PFSK-1 (cell line): ENCODE measurements around the gene ADAMTS3.

Experiments used
- FOXP2 ChIP-seq: optimal IDR thresholded peaks from 2 replicates; pipeline ENCODE3; 2011; ENCODE audit warnings: borderline replicate concordance, control low read depth, inconsistent platforms; ENCODE audit not compliant: insufficient read depth; ENCODE audit errors: extremely low read length, extremely low read depth
- POLR2AphosphoS5 ChIP-seq: IDR thresholded peaks from 2 replicates; pipeline ENCODE4 v1.6.1; 2012; ENCODE audit warnings: low read depth, mild to moderate bottlenecking, control low read depth, low read length, moderate library complexity
- SIN3A ChIP-seq: IDR thresholded peaks from 2 replicates; pipeline ENCODE4 v1.6.1; 2012; ENCODE audit warnings: mild to moderate bottlenecking, low read length, moderate library complexity, borderline replicate concordance; ENCODE audit not compliant: insufficient read depth
- TAF1 ChIP-seq: IDR thresholded peaks from 2 replicates; pipeline ENCODE4 v1.6.1; 2012; ENCODE audit warnings: low read length, control low read depth, borderline replicate concordance; ENCODE audit not compliant: insufficient read depth
- TF ChIP-seq, protein P1 (sequence below), 2 experiments: IDR thresholded peaks; 2 replicates each; pipeline versions ENCODE4 v1.6.1 to v1.8.0; 2011 to 2012; ENCODE audit warnings: low read depth in 2 of 2, low read length in 2 of 2, control low read depth in 1 of 2, inconsistent platforms in 1 of 2, mild to moderate bottlenecking in 1 of 2, moderate library complexity in 1 of 2; ENCODE audit not compliant: insufficient read depth in 1 of 2

The ADAMTS3 gene

DNA sequence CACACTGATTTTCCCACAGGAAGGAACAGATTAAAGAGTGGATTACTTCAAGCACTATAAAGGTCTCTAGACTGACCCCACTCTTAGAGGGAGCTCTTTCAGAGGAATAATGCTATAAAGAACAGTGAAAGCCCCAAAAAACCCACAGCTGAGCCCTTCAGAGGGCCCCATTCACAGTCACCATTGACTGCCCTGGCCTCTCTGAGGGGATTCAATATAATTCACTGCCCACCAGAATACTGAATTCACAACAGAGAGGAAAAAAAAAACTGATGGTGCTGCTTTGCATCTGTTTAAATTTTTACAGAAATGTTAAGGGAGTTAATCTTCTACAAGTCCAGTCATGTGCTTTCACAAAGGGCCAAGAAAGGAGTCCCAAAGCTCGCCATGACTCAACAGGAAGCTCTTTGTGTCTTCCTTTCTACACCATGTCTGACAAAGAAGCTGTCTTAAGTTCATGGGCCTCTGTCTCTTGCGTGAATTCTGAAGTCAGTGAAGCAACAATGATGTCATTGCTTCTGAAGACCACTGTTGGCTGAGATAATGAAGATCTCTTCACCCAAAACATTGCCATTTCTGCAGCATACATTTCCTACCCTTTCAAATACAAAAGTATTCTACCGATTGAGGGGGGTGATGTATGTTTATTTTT is 174.9 kb downstream of the ADAMTS3 start:
- TF ChIP-seq, protein P1, sequence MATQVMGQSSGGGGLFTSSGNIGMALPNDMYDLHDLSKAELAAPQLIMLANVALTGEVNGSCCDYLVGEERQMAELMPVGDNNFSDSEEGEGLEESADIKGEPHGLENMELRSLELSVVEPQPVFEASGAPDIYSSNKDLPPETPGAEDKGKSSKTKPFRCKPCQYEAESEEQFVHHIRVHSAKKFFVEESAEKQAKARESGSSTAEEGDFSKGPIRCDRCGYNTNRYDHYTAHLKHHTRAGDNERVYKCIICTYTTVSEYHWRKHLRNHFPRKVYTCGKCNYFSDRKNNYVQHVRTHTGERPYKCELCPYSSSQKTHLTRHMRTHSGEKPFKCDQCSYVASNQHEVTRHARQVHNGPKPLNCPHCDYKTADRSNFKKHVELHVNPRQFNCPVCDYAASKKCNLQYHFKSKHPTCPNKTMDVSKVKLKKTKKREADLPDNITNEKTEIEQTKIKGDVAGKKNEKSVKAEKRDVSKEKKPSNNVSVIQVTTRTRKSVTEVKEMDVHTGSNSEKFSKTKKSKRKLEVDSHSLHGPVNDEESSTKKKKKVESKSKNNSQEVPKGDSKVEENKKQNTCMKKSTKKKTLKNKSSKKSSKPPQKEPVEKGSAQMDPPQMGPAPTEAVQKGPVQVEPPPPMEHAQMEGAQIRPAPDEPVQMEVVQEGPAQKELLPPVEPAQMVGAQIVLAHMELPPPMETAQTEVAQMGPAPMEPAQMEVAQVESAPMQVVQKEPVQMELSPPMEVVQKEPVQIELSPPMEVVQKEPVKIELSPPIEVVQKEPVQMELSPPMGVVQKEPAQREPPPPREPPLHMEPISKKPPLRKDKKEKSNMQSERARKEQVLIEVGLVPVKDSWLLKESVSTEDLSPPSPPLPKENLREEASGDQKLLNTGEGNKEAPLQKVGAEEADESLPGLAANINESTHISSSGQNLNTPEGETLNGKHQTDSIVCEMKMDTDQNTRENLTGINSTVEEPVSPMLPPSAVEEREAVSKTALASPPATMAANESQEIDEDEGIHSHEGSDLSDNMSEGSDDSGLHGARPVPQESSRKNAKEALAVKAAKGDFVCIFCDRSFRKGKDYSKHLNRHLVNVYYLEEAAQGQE (IDR thresholded peaks at IDR 0.05; ENCODE audit: insufficient read depth in 1 of 2, low read depth in 2 of 2, low read length in 2 of 2), result no peak
- no peak for TF ChIP-seq POLR2AphosphoS5
- no peak for TF ChIP-seq FOXP2

DNA sequence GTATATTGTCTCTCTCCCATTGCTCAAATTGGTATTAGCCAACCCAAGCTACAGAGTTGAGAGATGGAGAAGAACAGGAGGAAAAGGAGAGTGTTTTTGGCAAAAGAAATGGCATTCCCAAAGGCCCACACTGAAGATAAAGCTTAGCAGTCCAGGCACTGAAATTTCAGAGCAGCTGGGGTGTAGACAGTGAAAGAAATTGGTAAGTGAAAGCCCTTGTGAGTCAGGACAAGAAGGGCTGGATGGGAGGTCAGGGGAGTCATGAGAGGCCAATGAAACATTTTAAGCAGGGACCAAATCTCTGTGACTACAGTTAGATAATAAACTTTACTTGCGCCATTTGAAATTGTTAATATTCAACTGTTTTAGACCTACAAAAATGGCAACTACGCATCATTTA is 177.7 kb downstream of the ADAMTS3 start:
- TF ChIP-seq, protein P1 (IDR thresholded peaks at IDR 0.05; ENCODE audit: insufficient read depth in 1 of 2, low read depth in 2 of 2, low read length in 2 of 2), result no peak
- TF ChIP-seq POLR2AphosphoS5 (no peak), TAF1 (no peak), FOXP2 (no peak), SIN3A (no peak)

DNA sequence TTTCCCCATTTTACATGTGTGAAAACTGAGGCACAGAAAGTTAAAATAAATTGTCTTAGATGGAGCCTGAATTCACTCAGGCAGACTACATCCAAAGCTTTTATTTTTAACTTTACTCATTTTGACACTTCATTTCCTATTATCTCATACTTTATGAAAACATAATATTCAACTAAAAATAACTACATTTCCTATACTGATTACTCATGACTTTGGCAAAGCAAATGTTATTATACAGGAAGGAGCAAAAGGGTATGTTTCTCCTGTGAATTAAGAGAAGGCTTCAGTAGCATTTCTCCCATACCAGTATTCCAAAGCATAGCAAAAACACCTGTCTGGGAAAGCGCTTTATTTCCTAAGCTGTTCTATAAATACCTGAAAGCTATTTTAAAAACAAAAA is 178.6 kb downstream of the ADAMTS3 start:
- TF ChIP-seq SIN3A (no peak), POLR2AphosphoS5 (no peak), TAF1 (no peak), FOXP2 (no peak)
- TF ChIP-seq, protein P1 (IDR thresholded peaks at IDR 0.05; ENCODE audit: insufficient read depth in 1 of 2, low read depth in 2 of 2, low read length in 2 of 2), result no peak

DNA sequence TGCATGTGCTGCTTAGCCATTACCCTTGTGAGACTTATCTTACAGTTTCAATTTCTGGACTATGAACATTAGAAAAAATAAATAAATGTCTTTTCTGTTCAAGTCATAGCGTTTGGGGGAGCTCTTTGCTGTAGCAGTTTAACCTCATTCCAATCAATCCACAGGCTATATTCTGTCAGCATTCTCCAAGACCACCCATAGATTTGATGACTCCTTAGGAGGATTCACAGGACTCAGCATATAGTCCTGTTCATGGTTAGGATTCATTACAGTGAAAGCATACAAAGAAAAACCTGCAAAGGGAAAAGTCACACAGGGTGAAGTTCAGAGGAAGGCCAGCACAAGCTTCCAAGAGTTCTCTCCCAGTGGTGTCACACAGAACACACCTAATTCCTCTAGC is 180.5 kb downstream of the ADAMTS3 start:
- TF ChIP-seq, protein P1 (IDR thresholded peaks at IDR 0.05; ENCODE audit: insufficient read depth in 1 of 2, low read depth in 2 of 2, low read length in 2 of 2), result no peak
- TF ChIP-seq FOXP2 (no peak), TAF1 (no peak), SIN3A (no peak), POLR2AphosphoS5 (no peak)

DNA sequence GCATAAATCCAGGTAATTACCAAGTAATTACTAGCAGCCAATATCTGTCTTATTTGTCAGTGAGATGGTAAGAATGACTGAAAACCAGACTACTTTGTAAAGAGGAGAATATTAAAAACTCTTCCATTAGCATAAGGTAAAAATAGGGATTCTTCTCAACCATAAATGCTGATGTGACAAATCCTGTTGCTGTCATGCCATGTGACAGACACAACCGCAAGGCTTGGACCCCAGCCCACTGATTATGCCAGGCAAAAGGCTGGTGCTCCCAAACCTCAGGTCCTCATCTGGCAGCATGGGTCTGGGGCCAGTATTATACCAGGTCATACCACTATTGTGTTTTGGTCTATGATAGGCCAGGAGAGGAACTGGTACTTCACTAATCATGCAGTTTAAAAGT is 181.1 kb downstream of the ADAMTS3 start:
- TF ChIP-seq TAF1 (no peak), SIN3A (no peak), POLR2AphosphoS5 (no peak), FOXP2 (no peak)
- TF ChIP-seq, protein P1 (IDR thresholded peaks at IDR 0.05; ENCODE audit: insufficient read depth in 1 of 2, low read depth in 2 of 2, low read length in 2 of 2), result no peak
